Activated CD8-positive, alpha-beta memory T cell treated with anti-CD3 and anti-CD28 coated beads for 1 hour (primary cell): ENCODE results near the gene AKAIN1.

Source experiments
- DNase-seq, 2 donors: peaks; one replicate each; pipeline ENCODE4 v3.0.0-alpha.2; 2020; ENCODE audit warnings: low read depth in 1 of 2; ENCODE audit errors: extremely low read depth in 1 of 2

AKAIN1 gene

DNA sequence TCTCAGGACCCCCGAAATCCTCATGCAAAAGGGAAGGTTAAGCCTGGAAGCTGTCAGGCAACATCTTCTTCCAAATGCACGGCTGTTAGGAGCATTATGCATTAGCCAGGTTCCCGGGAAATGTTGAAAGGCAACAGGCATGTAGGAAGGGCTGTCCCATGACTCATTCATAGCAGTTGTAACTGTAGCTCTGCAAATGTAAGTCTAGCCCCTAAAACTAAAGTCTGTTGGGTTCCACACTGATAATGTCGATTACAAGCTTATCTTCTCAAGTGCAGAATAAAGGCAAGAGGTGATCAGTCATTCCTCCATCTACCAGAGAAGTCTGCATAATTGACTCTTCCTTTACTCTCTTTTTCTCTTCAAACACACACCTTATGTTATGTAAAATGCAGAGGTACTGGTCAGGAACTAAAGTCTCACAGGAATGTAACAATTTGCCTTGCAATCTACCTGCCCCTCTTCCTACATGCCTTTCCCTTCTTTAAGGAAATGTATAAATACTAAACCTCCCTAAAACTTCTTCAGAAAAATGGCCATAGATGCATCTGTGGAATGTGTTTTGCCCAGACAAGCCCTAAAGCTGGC, 99.8 kb downstream of the AKAIN1 start:
- no peak for DNase-seq

- DNase-seq = no peak
Measured at GRCh38 chr18:5095239-5095638, 101.8 kb downstream of the AKAIN1 start.

DNA sequence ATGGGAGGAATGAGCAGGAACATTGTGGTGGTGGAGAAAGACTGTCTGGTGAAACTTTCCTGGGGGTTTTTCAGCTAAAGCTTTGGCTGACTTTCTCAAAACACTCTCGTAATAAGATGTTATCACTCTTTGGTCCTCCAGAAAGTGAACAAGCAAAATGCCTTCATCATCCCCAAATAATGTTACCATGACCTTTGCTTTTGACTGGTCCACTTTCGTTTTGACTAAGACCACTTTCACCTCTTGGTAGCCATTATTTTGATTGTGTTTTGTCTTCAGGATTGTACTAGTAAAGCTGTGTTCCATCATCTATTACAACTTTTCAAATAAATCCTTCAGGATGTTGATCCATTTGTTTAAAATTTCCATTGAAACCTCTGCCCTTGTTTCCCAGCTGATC, 103.2 kb downstream of the AKAIN1 start:
- DNase-seq = no peak
